ENCODE results near the gene HAUS8. TPM values are rescaled to one million over a fixed set of nuclear protein-coding genes. Genes with fewer than 3 reads are reported as not detected.

Gene HAUS8, protein sequence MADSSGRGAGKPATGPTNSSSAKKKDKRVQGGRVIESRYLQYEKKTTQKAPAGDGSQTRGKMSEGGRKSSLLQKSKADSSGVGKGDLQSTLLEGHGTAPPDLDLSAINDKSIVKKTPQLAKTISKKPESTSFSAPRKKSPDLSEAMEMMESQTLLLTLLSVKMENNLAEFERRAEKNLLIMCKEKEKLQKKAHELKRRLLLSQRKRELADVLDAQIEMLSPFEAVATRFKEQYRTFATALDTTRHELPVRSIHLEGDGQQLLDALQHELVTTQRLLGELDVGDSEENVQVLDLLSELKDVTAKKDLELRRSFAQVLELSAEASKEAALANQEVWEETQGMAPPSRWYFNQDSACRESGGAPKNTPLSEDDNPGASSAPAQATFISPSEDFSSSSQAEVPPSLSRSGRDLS
- 12.3 to 15.2 TPM (median 13.1 TPM) in 5 replicates for total RNA-seq (2022; extraction: Qiagen RNA extraction)

DNA sequence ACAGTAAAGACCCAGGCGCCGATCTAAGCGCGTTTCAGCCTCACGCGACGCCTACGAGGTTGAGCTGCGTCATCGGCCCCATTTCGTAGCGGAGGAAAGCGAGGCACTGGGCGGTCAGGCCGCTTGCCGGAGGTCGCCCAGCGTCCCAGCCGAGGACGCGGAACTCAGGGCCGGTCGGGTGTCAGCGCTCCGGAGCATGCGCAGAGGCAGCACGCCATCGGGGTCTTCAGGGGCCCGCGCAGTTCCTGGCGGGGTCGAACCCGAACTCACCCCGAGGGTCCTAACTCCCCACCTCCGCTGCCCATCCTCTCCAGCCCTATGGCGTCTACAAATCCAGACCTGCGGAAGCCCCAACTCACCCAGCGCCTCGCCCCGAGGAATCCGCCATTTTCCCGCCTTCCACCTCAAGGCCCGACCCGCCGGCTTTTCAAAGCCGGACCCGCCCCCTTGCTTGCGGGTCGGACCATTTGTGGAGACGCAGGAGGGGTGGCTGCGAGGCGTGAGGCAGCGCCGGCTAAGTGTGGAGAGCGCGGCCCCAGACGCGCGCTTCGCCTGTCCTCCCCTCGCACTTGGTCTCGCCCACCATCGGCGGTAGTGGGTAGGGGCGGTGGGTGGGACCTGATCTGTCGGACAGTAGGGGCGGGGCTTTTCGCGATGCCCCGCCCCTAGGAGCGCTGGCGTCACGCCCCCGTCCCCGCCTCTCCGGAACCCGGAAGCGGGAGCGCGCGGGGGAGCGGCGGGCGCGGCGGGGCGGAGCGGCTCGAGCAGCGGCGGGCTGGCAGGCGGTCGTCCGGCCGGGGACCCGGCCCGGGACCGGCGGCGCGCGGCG is at the start of gene HAUS8, which contains the start of gene MYO9B:
TSS of gene HAUS8 (minus strand) at position 418 of the 829 bp plus-strand sequence. CDS start at position 388, 30 bp downstream.
TSS of gene MYO9B (plus strand) at position 743 of the 829 bp plus-strand sequence. CDS start 25,941 bp downstream, outside the sequence.

DNA sequence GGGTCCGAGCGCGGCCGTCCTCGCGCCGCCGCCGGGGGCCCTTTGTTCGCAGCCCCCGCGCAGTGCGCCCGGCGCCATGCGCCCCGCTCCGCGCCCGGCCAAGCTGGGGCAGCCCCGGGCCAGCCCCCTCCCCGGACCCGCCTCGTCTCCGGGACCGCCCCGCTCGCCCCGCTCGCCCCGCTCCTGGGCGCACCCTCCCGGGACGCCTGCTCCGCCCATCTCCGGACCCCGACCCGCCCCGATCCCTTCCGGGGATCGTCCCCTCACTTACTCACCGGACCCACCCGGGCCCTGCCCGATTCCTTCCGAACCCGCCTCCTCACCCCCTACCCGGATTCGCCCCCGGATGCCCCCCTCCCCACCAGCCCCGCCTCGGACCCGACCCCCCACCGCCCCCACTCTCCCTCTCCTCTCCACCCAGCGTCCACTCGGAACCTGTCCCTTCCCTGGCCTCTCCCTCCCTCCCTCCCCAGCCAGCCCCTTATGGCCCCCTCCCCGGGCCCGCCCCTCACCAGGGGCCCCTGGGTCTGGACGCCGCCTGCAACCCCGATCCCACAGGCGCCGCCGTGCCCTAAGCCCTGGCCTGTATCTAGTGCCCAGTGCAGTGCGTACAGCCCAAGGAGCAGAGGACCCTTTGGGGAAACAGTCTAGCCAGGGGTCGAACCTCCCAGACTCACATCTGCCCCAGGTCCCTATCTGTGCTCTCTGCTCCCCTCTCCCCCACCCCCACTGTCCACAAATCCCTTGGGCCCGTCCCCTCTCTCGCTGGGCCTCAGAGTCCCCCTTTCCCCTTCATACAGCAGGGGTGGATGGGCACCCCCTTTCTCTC is 48.3 kb downstream of the HAUS8 start, which contains the start of gene CPAMD8:
TSS of gene CPAMD8 (minus strand) at position 105 of the 829 bp plus-strand sequence. CDS start 168 bp downstream, outside the sequence.

Other genes with a start within 250 kb of the HAUS8 start
- gene SIN3B, start 246.1 kb downstream of the HAUS8 start, total RNA-seq (2022; extraction: Qiagen RNA extraction): 13.5 to 22.5 TPM (median 19.8 TPM) in 5 replicates
- gene F2RL3, start 186.5 kb downstream of the HAUS8 start, total RNA-seq (2022; extraction: Qiagen RNA extraction): not detected in 5 replicates
- gene CPAMD8, start 48.6 kb downstream of the HAUS8 start, total RNA-seq (2022; extraction: Qiagen RNA extraction): 0.05 to 0.33 TPM (median 0.09 TPM) in 5 replicates
- 23.4 to 37.4 TPM (median 33.1 TPM) in 5 replicates for gene MYO9B, start 325 bp upstream of the HAUS8 start, total RNA-seq (2022; extraction: Qiagen RNA extraction)
- 13.2 to 15.5 TPM (median 13.9 TPM) in 5 replicates for gene USE1, start 139.9 kb upstream of the HAUS8 start, total RNA-seq (2022; extraction: Qiagen RNA extraction)
- gene OCEL1, start 150.8 kb upstream of the HAUS8 start, total RNA-seq (2022; extraction: Qiagen RNA extraction): 9.7 to 13.9 TPM (median 12.9 TPM) in 5 replicates
- 30.3 to 57.3 TPM (median 52.6 TPM) in 5 replicates for gene NR2F6, start 170.5 kb upstream of the HAUS8 start, total RNA-seq (2022; extraction: Qiagen RNA extraction)
- gene USHBP1, start 189.3 kb upstream of the HAUS8 start, total RNA-seq (2022; extraction: Qiagen RNA extraction): 0.07 TPM in 1 of 5 replicates, not detected in the others
- 56.1 to 65.2 TPM (median 63.2 TPM) in 5 replicates for gene BABAM1, start 192.0 kb upstream of the HAUS8 start, total RNA-seq (2022; extraction: Qiagen RNA extraction)
- 0.24 to 0.46 TPM (median 0.36 TPM) in 5 replicates for gene ANKLE1, start 206.4 kb upstream of the HAUS8 start, total RNA-seq (2022; extraction: Qiagen RNA extraction)
- 1.7 to 3.0 TPM (median 2.5 TPM) in 5 replicates for gene ABHD8, start 228.0 kb upstream of the HAUS8 start, total RNA-seq (2022; extraction: Qiagen RNA extraction)
- gene MRPL34, start 230.4 kb upstream of the HAUS8 start, total RNA-seq (2022; extraction: Qiagen RNA extraction): 58.9 to 95.1 TPM (median 90.6 TPM) in 5 replicates
- gene DDA1, start 234.1 kb upstream of the HAUS8 start, total RNA-seq (2022; extraction: Qiagen RNA extraction): 45.8 to 66.0 TPM (median 55.4 TPM) in 5 replicates